Measurements from ENCODE around the gene LTB.

GRCh38 chr6:31631681-31632278 is 49.6 kb upstream of the LTB start:
- no peak for TF ChIP-seq CTCF (conservative IDR thresholded peaks at IDR 0.05; ENCODE audit: low read depth, low read length)
- TF ChIP-seq EZH2 (IDR thresholded peaks at IDR 0.05; ENCODE audit: borderline replicate concordance, low read depth, low read length, poor library complexity, severe bottlenecking): no peak

Measured in A673 (cell line).